ENCODE data around the gene ACOXL.

- TF ChIP-seq CTCF (IDR thresholded peaks at IDR 0.05) (no peak), EP300 (IDR thresholded peaks at IDR 0.05) (no peak)
These were observed 95.1 kb downstream of the ACOXL start for GRCh38 chr2:110827511-110827910.

All from ovary (tissue), 3 donors.